H1 (cell line): ENCODE data around the gene IL4. TPM values are rescaled to one million over a fixed set of nuclear protein-coding genes. Genes with fewer than 3 reads are reported as not detected.

Experiments used
- CTCF ChIA-PET: fragments of 300-600 bp; sonication (Branson Sonifier 250); formaldehyde crosslinking; loops from one replicate; lab custom pipeline; 2021; ENCODE audit not compliant: partially characterized antibody; lab: Charles Lee
- POLR2A ChIA-PET: fragments of 300-600 bp; sonication (Branson Sonifier 250); formaldehyde crosslinking; loops from one replicate; lab custom pipeline; 2021; ENCODE audit warnings: inconsistent platforms; ENCODE audit not compliant: partially characterized antibody; lab: Charles Lee
- DNase-seq, 2 experiments: peaks; one replicate each; pipeline versions ENCODE4 v3.0.0 to v3.0.0-alpha.2; 2010 to 2022; ENCODE audit warnings: low spot score in 2 of 2, low read depth in 1 of 2, mixed read lengths in 1 of 2
- FAIRE-seq: peaks from 2 replicates; lab custom pipeline; 2011; peaks lifted over from hg19 to GRCh38; lab: Jason Lieb, UNC
- H2AFZ ChIP-seq: 2 replicates; pipeline ENCODE4 v1.8.1; 2012; ENCODE audit warnings: low read length, inconsistent platforms
- H2AK5ac ChIP-seq: 2 replicates; pipeline ENCODE4 v1.6.1; 2013; ENCODE audit warnings: low read depth, low read length
- H2BK120ac ChIP-seq: replicated peaks from 2 replicates; pipeline ENCODE3; 2013; ENCODE audit warnings: low read depth, low read length, inconsistent platforms
- H2BK12ac ChIP-seq: 2 replicates; pipeline ENCODE4 v1.6.1; 2013; ENCODE audit warnings: low read depth, low read length
- H2BK15ac ChIP-seq: 2 replicates; pipeline ENCODE4 v1.6.1; 2013; ENCODE audit warnings: low read length
- H2BK20ac ChIP-seq: 2 replicates; pipeline ENCODE4 v1.6.1; 2013; ENCODE audit warnings: low read length
- H2BK5ac ChIP-seq: 2 replicates; pipeline ENCODE4 v1.6.1; 2013; ENCODE audit warnings: low read depth, low read length
- H3K14ac ChIP-seq: 2 replicates; pipeline ENCODE4 v1.6.1; 2013; ENCODE audit warnings: inconsistent platforms; ENCODE audit not compliant: insufficient read length
- H3K18ac ChIP-seq: 2 replicates; pipeline ENCODE4 v1.6.1; 2013; ENCODE audit warnings: low read length; ENCODE audit errors: extremely low read depth
- H3K23ac ChIP-seq: 2 replicates; pipeline ENCODE4 v1.6.1; 2013; ENCODE audit warnings: inconsistent platforms; ENCODE audit not compliant: insufficient read length
- H3K23me2 ChIP-seq: 2 replicates; pipeline ENCODE4 v1.6.1; 2013; ENCODE audit warnings: low read depth, low read length
- H3K27ac ChIP-seq: 2 replicates; pipeline ENCODE4 v1.6.1; 2011; ENCODE audit warnings: low read depth, low read length, inconsistent platforms
- H3K27me3 ChIP-seq, 4 experiments: replicated peaks in 1 of 4; 1 replicate in 1 of 4; 2 replicates in 3 of 4; pipeline versions ENCODE4 v1.6.1 to v1.8.1; 2011 to 2013; ENCODE audit warnings: low read length in 3 of 4, mild to moderate bottlenecking in 3 of 4, inconsistent platforms in 2 of 4, mixed read lengths in 2 of 4, moderate library complexity in 1 of 4; ENCODE audit not compliant: control insufficient read depth in 3 of 4, insufficient read depth in 3 of 4; ENCODE audit errors: extremely low read depth in 1 of 4
- H3K36me3 ChIP-seq, 4 experiments: 2 replicates each; pipeline versions ENCODE4 v1.6.1 to v1.8.1; 2011 to 2013; ENCODE audit warnings: mild to moderate bottlenecking in 4 of 4, low read length in 3 of 4, moderate library complexity in 2 of 4, control low read depth in 1 of 4, inconsistent platforms in 1 of 4; ENCODE audit not compliant: insufficient read depth in 4 of 4, control insufficient read depth in 2 of 4
- H3K4ac ChIP-seq: replicated peaks from 2 replicates; pipeline ENCODE3; 2013; ENCODE audit warnings: low read length, low read depth, mixed read lengths, inconsistent platforms; ENCODE audit not compliant: insufficient read length
- H3K4me1 ChIP-seq, 4 experiments: replicated peaks in 1 of 4; 1 replicate in 1 of 4; 2 replicates in 3 of 4; pipeline versions ENCODE4 v1.6.1 to v1.8.1; 2011 to 2013; ENCODE audit warnings: low read length in 3 of 4, inconsistent platforms in 2 of 4, mixed read lengths in 1 of 4; ENCODE audit not compliant: insufficient read depth in 4 of 4, control insufficient read depth in 3 of 4
- H3K4me2 ChIP-seq, 2 experiments: 2 replicates each; pipeline versions ENCODE4 v1.6.1 to v1.8.1; 2011 to 2013; ENCODE audit warnings: low read depth in 2 of 2, low read length in 2 of 2, control low read depth in 1 of 2, inconsistent platforms in 1 of 2, mild to moderate bottlenecking in 1 of 2; ENCODE audit not compliant: insufficient read depth in 1 of 2
- H3K4me3 ChIP-seq, 4 experiments: fragments of 200-600, 300-600 bp in 1 of 4; sonication (generic), shearing (Covaris generic), sonication (Bioruptor Twin) in 1 of 4; 2 replicates each; pipeline versions ENCODE4 v1.5.1 to v1.8.1; 2011 to 2016; ENCODE audit warnings: low read length in 4 of 4, low read depth in 3 of 4, control low read depth in 2 of 4, inconsistent platforms in 2 of 4, mild to moderate bottlenecking in 2 of 4, mixed read lengths in 1 of 4, moderate library complexity in 1 of 4; ENCODE audit not compliant: insufficient read depth in 2 of 4; ENCODE audit errors: extremely low read depth in 1 of 4
- H3K56ac ChIP-seq: replicated peaks from 2 replicates; pipeline ENCODE3; 2013; ENCODE audit warnings: low read depth, mild to moderate bottlenecking, mixed read lengths, low read length, inconsistent platforms; ENCODE audit not compliant: insufficient read length
- H3K79me1 ChIP-seq: 2 replicates; pipeline ENCODE4 v1.6.1; 2013; ENCODE audit warnings: low read depth, low read length, control low read depth
- H3K79me2 ChIP-seq, 2 experiments: 2 replicates each; pipeline versions ENCODE4 v1.6.1 to v1.8.1; 2012 to 2013; ENCODE audit warnings: low read length in 2 of 2, mild to moderate bottlenecking in 2 of 2, inconsistent platforms in 1 of 2; ENCODE audit not compliant: insufficient read depth in 2 of 2, control insufficient read depth in 1 of 2
- H3K9ac ChIP-seq, 4 experiments: replicated peaks in 1 of 4; 1 replicate in 1 of 4; 2 replicates in 3 of 4; pipeline versions ENCODE4 v1.6.1 to v1.8.1; 2011 to 2013; ENCODE audit warnings: low read depth in 3 of 4, low read length in 3 of 4, control low read depth in 2 of 4, mild to moderate bottlenecking in 2 of 4, moderate library complexity in 2 of 4, inconsistent platforms in 1 of 4; ENCODE audit errors: extremely low read depth in 1 of 4
- H3K9me3 ChIP-seq, 2 experiments: 2 replicates each; pipeline versions ENCODE4 v1.6.1 to v1.8.1; 2012 to 2013; ENCODE audit warnings: mild to moderate bottlenecking in 2 of 2, moderate library complexity in 2 of 2, control low read depth in 1 of 2, inconsistent platforms in 1 of 2, low read depth in 1 of 2, low read length in 1 of 2, mixed read lengths in 1 of 2; ENCODE audit not compliant: insufficient read depth in 2 of 2
- H4K20me1 ChIP-seq, 2 experiments: replicated peaks in 1 of 2; 2 replicates each; pipeline versions ENCODE3 to v1.8.1; 2011 to 2013; ENCODE audit warnings: inconsistent platforms in 2 of 2, low read length in 2 of 2, mild to moderate bottlenecking in 1 of 2; ENCODE audit not compliant: insufficient read depth in 2 of 2, control insufficient read depth in 1 of 2
- H4K5ac ChIP-seq: 2 replicates; pipeline ENCODE4 v1.6.1; 2013; ENCODE audit warnings: low read length, low read depth, mixed read lengths, inconsistent platforms; ENCODE audit not compliant: insufficient read length
- H4K8ac ChIP-seq: 2 replicates; pipeline ENCODE4 v1.8.0; 2013; ENCODE audit warnings: mild to moderate bottlenecking, moderate library complexity, low read length, inconsistent platforms; ENCODE audit not compliant: insufficient read depth; ENCODE audit errors: extremely low read depth
- H4K91ac ChIP-seq: replicated peaks from 2 replicates; pipeline ENCODE3; 2013; ENCODE audit warnings: low read length, mixed read lengths, inconsistent platforms; ENCODE audit not compliant: insufficient read length
- RXRA ChIP-seq: IDR thresholded peaks from 2 replicates; pipeline ENCODE4 v1.6.1; 2011; ENCODE audit warnings: low read depth, mild to moderate bottlenecking, low read length, moderate library complexity; ENCODE audit not compliant: insufficient read depth
- SP1 ChIP-seq: IDR thresholded peaks from 2 replicates; pipeline ENCODE4 v1.6.1; 2011; ENCODE audit warnings: low read depth, low read length
- WGBS, 2 experiments: shearing (Covaris generic) in 1 of 2; methylation state at CpG; one replicate each; pipeline versions ENCODE4 v1.1.6 to v1.1.7; 2013 to 2015; ENCODE audit warnings: low lambda C conversion rate in 2 of 2, mixed read lengths in 2 of 2, inconsistent platforms in 1 of 2, low coverage in 1 of 2, missing lambda C conversion rate in 1 of 2; ENCODE audit not compliant: insufficient replicate concordance in 2 of 2, insufficient coverage in 1 of 2, insufficient read length in 1 of 2; ENCODE audit errors: extremely low coverage in 1 of 2, missing lambda C conversion rate in 1 of 2; 5-methylcytosine and 5-hydroxymethylcytosine counted together
- long read RNA-seq, 2 experiments: library from RNA in 1 of 2; library from capped mRNA in 1 of 2; stranded (forward); transcript quantifications; one replicate each; pipeline ENCODE4 v2.0.0, GENCODE V29; 2021; ENCODE audit warnings: inconsistent platforms in 1 of 2
- polyA minus RNA-seq, 3 experiments: library from RNA; depleted of rRNA, polyadenylated mRNA; stranded (reverse); fragments of >200 nt; gene quantifications; 1 replicate in 2 of 3; 2 replicates in 1 of 3; pipeline ENCODE4 v1.2.3, GENCODE V29; 2011
- polyA plus RNA-seq, 7 experiments: library from polyadenylated mRNA; depleted of rRNA in 3 of 7; stranded (reverse) in 5 of 7; unstranded in 2 of 7; fragments of >200 nt in 5 of 7; fragments of 200-250 nt in 2 of 7; gene quantifications; 1 replicate in 5 of 7; 2 replicates in 1 of 7; 4 replicates in 1 of 7; pipeline versions ENCODE4 v1.2.1 to v1.2.3, GENCODE V29; 2011 to 2013; ENCODE audit warnings: missing spikeins in 2 of 7, mixed read lengths in 2 of 7
- total RNA-seq: library from RNA; stranded (reverse); fragmentation: NEBNext Ultra II Directional; extraction: Animal tissue kit (Norgen Biotek cat#: 25700); gene quantifications from 2 replicates; pipeline ENCODE4 v1.2.1, GENCODE V29; 2021
- TF ChIP-seq, protein P1 (sequence below): IDR thresholded peaks from 2 replicates; pipeline ENCODE4 v1.6.1; 2012; ENCODE audit warnings: low read length, inconsistent platforms

The IL4 gene
- total RNA-seq (not detected in 2 replicates), polyA plus RNA-seq (2011; rRNA removed) (not detected in 2 replicates), polyA minus RNA-seq (2011; rRNA and poly(A)+ RNA removed) (not detected in 2 replicates)
- not detected for polyA plus RNA-seq (2011; cell fraction: cytosol; rRNA removed)
- polyA plus RNA-seq (2011; cell fraction: nucleus; rRNA removed), result not detected
- not detected in 4 replicates for polyA plus RNA-seq (2012, experiment 1 of 2)
- not detected for polyA plus RNA-seq (2012, experiment 2 of 2)
- not detected for polyA plus RNA-seq (2013, experiment 1 of 2)
- polyA plus RNA-seq (2013, experiment 2 of 2), result not detected
- polyA minus RNA-seq (2011; cell fraction: cytosol; rRNA and poly(A)+ RNA removed), result not detected
- polyA minus RNA-seq (2011; cell fraction: nucleus; rRNA and poly(A)+ RNA removed), result not detected
- long read RNA-seq, experiment 1, result 0 reads
- long read RNA-seq, experiment 2, result 0 reads

DNA sequence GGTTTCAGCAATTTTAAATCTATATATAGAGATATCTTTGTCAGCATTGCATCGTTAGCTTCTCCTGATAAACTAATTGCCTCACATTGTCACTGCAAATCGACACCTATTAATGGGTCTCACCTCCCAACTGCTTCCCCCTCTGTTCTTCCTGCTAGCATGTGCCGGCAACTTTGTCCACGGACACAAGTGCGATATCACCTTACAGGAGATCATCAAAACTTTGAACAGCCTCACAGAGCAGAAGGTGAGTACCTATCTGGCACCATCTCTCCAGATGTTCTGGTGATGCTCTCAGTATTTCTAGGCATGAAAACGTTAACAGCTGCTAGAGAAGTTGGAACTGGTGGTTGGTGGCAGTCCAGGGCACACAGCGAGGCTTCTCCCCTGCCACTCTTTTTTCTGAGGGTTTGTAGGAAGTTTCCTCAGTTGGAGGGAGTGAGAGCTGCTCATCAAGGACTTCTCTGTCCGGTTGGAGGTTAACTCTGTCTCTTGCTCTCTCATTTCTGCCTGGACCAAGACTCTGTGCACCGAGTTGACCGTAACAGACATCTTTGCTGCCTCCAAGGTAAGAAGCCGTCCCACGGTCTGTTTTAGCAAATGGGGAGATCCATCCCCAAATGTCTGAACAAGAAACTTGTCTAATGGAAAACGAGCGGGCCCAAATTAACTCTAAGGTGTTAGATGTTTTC is at the start of gene IL4:
TSS of gene IL4 (plus strand) at position 51 of the 692 bp plus-strand sequence. CDS start at position 113, 62 bp downstream.
- FAIRE-seq (no peak), DNase-seq (no peak)
- no peak within 1 kb of the TSS for H3K9ac ChIP-seq
- H3K23ac ChIP-seq, result no peak within 1 kb of the TSS
- ChIA-PET CTCF (interaction anchor here (0.7 to 5.6 kb wide), 5 partner anchors 9 to 147 kb away, joined by 3 to 23 read pairs (median 4); no protein-coding TSS in a partner anchor), POLR2A (interaction anchor here (1.4 kb wide), 1 partner anchor 16 kb away, joined by 5 read pairs; no protein-coding TSS in a partner anchor)
- H2AFZ ChIP-seq, result no peak within 1 kb of the TSS
- no peaks in the 10 kb centered on the region for H4K20me1 ChIP-seq
- H3K4me2 ChIP-seq, result no peak within 1 kb of the TSS
- WGBS, 2 experiments, result 86% methylated on average over 14 of the region's 14 CpGs; no CpG with 5 or more reads in 1 of the 2 experiments
- no peaks in the 10 kb centered on the region for H3K27me3 ChIP-seq
- no peak within 1 kb of the TSS for H2BK5ac ChIP-seq
- no peak within 1 kb of the TSS for H4K8ac ChIP-seq
- H2BK20ac ChIP-seq, result no peak within 1 kb of the TSS
- no peak within 1 kb of the TSS for H3K4me3 ChIP-seq
- H2BK120ac ChIP-seq, result no peak within 1 kb of the TSS
- H2BK12ac ChIP-seq, result no peak within 1 kb of the TSS
- no peak within 1 kb of the TSS for H4K91ac ChIP-seq
- no peak within 1 kb of the TSS for H3K18ac ChIP-seq
- H3K4me1 ChIP-seq, result no peaks in the 10 kb centered on the region
- H3K14ac ChIP-seq, result no peak within 1 kb of the TSS
- H3K9me3 ChIP-seq, result 0 out of 4 replicates have a peak, but pooled peaks cover 0 to 3% of the 10 kb centered on the region in 2 experiments
- H3K79me2 ChIP-seq, result no peaks in the 10 kb centered on the region
- H3K23me2 ChIP-seq, result no peaks in the 10 kb centered on the region; the same call in 1 of the 2 replicates
- H2AK5ac ChIP-seq, result no peak within 1 kb of the TSS
- H3K79me1 ChIP-seq, result no peaks in the 10 kb centered on the region
- no peak within 1 kb of the TSS for H2BK15ac ChIP-seq
- H3K4ac ChIP-seq, result no peak within 1 kb of the TSS
- H3K56ac ChIP-seq, result no peak within 1 kb of the TSS
- H4K5ac ChIP-seq, result no peak within 1 kb of the TSS
- no peak within 1 kb of the TSS for H3K27ac ChIP-seq
- H3K36me3 ChIP-seq, result no peaks in the 10 kb centered on the region
- TF ChIP-seq, protein P1, sequence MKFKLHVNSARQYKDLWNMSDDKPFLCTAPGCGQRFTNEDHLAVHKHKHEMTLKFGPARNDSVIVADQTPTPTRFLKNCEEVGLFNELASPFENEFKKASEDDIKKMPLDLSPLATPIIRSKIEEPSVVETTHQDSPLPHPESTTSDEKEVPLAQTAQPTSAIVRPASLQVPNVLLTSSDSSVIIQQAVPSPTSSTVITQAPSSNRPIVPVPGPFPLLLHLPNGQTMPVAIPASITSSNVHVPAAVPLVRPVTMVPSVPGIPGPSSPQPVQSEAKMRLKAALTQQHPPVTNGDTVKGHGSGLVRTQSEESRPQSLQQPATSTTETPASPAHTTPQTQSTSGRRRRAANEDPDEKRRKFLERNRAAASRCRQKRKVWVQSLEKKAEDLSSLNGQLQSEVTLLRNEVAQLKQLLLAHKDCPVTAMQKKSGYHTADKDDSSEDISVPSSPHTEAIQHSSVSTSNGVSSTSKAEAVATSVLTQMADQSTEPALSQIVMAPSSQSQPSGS, result no peak
- TF ChIP-seq SP1 (no peak), RXRA (no peak)
